ENCODE results near the gene TRIO.

Gene TRIO

DNA sequence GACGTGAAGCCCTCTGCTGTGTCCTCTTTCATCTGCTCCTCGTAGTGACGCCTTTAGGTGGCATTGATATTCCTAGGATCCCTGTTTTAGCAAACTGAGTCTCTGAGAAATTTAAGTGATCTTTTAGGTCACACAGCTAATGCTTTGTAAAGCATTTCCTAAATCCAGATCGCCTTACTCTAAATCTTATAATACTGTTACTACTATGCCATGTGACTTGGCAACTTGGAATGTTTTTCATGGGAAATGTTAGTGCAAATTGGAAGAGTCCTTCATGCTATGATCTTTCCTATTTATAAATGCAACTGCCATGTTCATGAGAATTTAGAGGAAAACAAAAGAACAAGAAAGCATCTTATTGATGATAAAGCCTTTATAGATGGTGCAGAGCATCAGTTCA is 212.2 kb downstream of the TRIO start:
- Histone ChIP-seq H3K27me3 (ENCODE audit: control insufficient read depth in 2 of 2, insufficient read depth in 2 of 2, low read length in 2 of 2) (no peaks in the 10 kb centered on the region), H3K9me3 (ENCODE audit: control insufficient read depth in 2 of 2, low read length in 2 of 2) (no peaks in the 10 kb centered on the region), H3K27ac (ENCODE audit: low read depth in 2 of 2, low read length in 2 of 2) (no peak overlapping the region), H3K4me1 (ENCODE audit: control insufficient read depth in 2 of 2, insufficient read depth in 2 of 2, low read length in 2 of 2) (no peaks in the 10 kb centered on the region), H3K36me3 (ENCODE audit: control insufficient read depth in 2 of 2, insufficient read depth in 2 of 2, low read length in 2 of 2) (peaks cover 28 to 35% of the 10 kb centered on the region in 2 donors), H3K9ac (ENCODE audit: low read depth in 1 of 2, low read length in 2 of 2) (no peak overlapping the region), H3K4me3 (ENCODE audit: low read length in 2 of 2) (no peak overlapping the region)

- no peak overlapping the region for H3K4me3 ChIP-seq (ENCODE audit: low read length in 2 of 2)
- no peak overlapping the region for H3K9ac ChIP-seq (ENCODE audit: low read depth in 1 of 2, low read length in 2 of 2)
- H3K36me3 ChIP-seq (ENCODE audit: control insufficient read depth in 2 of 2, insufficient read depth in 2 of 2, low read length in 2 of 2) = peaks cover 35 to 43% of the 10 kb centered on the region in 2 donors
- H3K4me1 ChIP-seq (ENCODE audit: control insufficient read depth in 2 of 2, insufficient read depth in 2 of 2, low read length in 2 of 2) = no peaks in the 10 kb centered on the region
- no peaks in the 10 kb centered on the region for H3K9me3 ChIP-seq (ENCODE audit: control insufficient read depth in 2 of 2, low read length in 2 of 2)
- no peaks in the 10 kb centered on the region for H3K27me3 ChIP-seq (ENCODE audit: control insufficient read depth in 2 of 2, insufficient read depth in 2 of 2, low read length in 2 of 2)
- H3K27ac ChIP-seq (ENCODE audit: low read depth in 2 of 2, low read length in 2 of 2) = no peak overlapping the region
Measured at GRCh38 chr5:14356305-14356704, 213.2 kb downstream of the TRIO start.

GRCh38 chr5:14357441-14357840 is 214.3 kb downstream of the TRIO start:
- H3K36me3 ChIP-seq (ENCODE audit: control insufficient read depth in 2 of 2, insufficient read depth in 2 of 2, low read length in 2 of 2) = peaks cover 41 to 48% of the 10 kb centered on the region in 2 donors
- H3K4me3 ChIP-seq (ENCODE audit: low read length in 2 of 2) = no peak overlapping the region
- no peaks in the 10 kb centered on the region for H3K27me3 ChIP-seq (ENCODE audit: control insufficient read depth in 2 of 2, insufficient read depth in 2 of 2, low read length in 2 of 2)
- H3K27ac ChIP-seq (ENCODE audit: low read depth in 2 of 2, low read length in 2 of 2) = no peak overlapping the region
- no peak overlapping the region for H3K9ac ChIP-seq (ENCODE audit: low read depth in 1 of 2, low read length in 2 of 2)
- H3K9me3 ChIP-seq (ENCODE audit: control insufficient read depth in 2 of 2, low read length in 2 of 2) = no peaks in the 10 kb centered on the region
- no peaks in the 10 kb centered on the region for H3K4me1 ChIP-seq (ENCODE audit: control insufficient read depth in 2 of 2, insufficient read depth in 2 of 2, low read length in 2 of 2)

DNA sequence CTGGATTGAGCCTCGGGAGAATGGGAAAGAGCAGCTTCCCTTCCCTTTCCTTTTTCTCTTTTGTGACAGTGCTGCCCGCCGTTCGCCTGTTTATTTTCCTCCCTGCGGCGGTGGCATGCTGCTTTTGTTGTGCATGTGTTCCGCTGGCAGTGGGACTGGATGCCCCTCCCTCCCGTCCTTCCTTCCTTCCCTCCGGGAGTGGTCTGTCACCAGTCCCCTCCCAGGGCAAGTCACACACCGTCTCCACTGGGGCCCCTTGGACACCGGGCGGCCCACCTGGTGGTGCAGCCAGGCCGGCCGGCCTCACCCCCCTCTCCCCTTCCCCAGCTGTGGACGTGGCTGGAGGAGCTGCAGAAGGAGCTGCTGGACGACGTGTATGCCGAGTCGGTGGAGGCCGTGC is 214.7 kb downstream of the TRIO start:
- H3K36me3 ChIP-seq (ENCODE audit: control insufficient read depth in 2 of 2, insufficient read depth in 2 of 2, low read length in 2 of 2) = peaks cover 41 to 48% of the 10 kb centered on the region in 2 donors
- no peaks in the 10 kb centered on the region for H3K4me1 ChIP-seq (ENCODE audit: control insufficient read depth in 2 of 2, insufficient read depth in 2 of 2, low read length in 2 of 2)
- H3K9me3 ChIP-seq (ENCODE audit: control insufficient read depth in 2 of 2, low read length in 2 of 2) = no peaks in the 10 kb centered on the region
- H3K27ac ChIP-seq (ENCODE audit: low read depth in 2 of 2, low read length in 2 of 2) = no peak overlapping the region
- no peaks in the 10 kb centered on the region for H3K27me3 ChIP-seq (ENCODE audit: control insufficient read depth in 2 of 2, insufficient read depth in 2 of 2, low read length in 2 of 2)
- no peak overlapping the region for H3K9ac ChIP-seq (ENCODE audit: low read depth in 1 of 2, low read length in 2 of 2)
- H3K4me3 ChIP-seq (ENCODE audit: low read length in 2 of 2) = no peak overlapping the region

GRCh38 chr5:14358536-14358935 is 215.4 kb downstream of the TRIO start:
- H3K9me3 ChIP-seq (ENCODE audit: control insufficient read depth in 2 of 2, low read length in 2 of 2) = no peaks in the 10 kb centered on the region
- no peak overlapping the region for H3K27ac ChIP-seq (ENCODE audit: low read depth in 2 of 2, low read length in 2 of 2)
- peaks cover 43 to 47% of the 10 kb centered on the region in 2 donors for H3K36me3 ChIP-seq (ENCODE audit: control insufficient read depth in 2 of 2, insufficient read depth in 2 of 2, low read length in 2 of 2)
- H3K9ac ChIP-seq (ENCODE audit: low read depth in 1 of 2, low read length in 2 of 2) = no peak overlapping the region
- H3K27me3 ChIP-seq (ENCODE audit: control insufficient read depth in 2 of 2, insufficient read depth in 2 of 2, low read length in 2 of 2) = no peaks in the 10 kb centered on the region
- no peak overlapping the region for H3K4me3 ChIP-seq (ENCODE audit: low read length in 2 of 2)
- H3K4me1 ChIP-seq (ENCODE audit: control insufficient read depth in 2 of 2, insufficient read depth in 2 of 2, low read length in 2 of 2) = no peaks in the 10 kb centered on the region

DNA sequence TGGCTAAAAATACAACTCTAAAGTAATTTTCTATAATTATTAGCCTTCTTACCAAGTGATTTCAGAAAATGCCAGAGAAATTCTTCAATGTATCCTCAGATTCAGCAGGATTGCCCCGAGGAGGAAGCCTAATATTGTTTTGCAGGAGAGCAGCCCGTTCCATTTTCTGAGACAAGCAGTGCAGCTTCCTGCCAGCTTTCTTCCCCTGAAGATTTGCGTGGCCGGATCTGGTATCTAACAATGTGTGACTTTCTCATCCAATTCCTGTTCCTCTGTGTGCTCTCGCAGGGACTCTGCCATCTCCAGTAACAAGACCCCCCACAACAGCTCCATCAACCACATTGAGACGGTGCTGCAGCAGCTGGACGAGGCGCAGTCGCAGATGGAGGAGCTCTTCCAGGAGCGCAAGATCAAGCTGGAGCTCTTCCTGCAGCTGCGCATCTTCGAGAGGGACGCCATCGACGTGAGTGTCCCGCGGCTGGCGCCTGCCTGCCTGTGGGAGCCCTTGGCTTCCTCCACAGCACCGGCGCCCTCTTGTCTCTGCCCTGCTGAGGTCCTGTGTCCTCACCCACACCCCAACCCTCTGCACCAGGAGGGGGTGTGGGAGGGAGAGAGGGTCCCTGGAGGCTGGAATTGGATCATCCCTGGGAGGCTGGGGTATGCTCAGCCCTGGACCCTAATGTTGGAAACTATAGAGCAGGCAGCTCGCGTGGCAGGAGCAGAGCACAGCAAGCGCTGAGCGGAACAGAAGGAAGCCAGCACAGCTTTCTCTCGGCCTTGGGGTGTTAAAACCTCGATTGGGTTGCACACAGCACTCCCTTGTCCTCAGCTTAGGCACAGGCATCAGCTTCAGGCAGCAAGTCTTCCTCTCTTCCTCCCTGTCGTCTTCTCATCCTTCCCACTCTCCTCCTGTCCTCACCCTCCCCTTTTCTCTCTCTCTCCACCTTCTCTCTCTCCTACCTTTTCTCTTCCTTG is 216.2 kb downstream of the TRIO start:
- no peak overlapping the region for H3K4me3 ChIP-seq (ENCODE audit: low read length in 2 of 2)
- no peak overlapping the region for H3K27ac ChIP-seq (ENCODE audit: low read depth in 2 of 2, low read length in 2 of 2)
- H3K27me3 ChIP-seq (ENCODE audit: control insufficient read depth in 2 of 2, insufficient read depth in 2 of 2, low read length in 2 of 2) = no peaks in the 10 kb centered on the region
- H3K9ac ChIP-seq (ENCODE audit: low read depth in 1 of 2, low read length in 2 of 2) = no peak overlapping the region
- no peaks in the 10 kb centered on the region for H3K4me1 ChIP-seq (ENCODE audit: control insufficient read depth in 2 of 2, insufficient read depth in 2 of 2, low read length in 2 of 2)
- H3K36me3 ChIP-seq (ENCODE audit: control insufficient read depth in 2 of 2, insufficient read depth in 2 of 2, low read length in 2 of 2) = peaks cover 50 to 53% of the 10 kb centered on the region in 2 donors
- H3K9me3 ChIP-seq (ENCODE audit: control insufficient read depth in 2 of 2, low read length in 2 of 2) = no peaks in the 10 kb centered on the region

DNA sequence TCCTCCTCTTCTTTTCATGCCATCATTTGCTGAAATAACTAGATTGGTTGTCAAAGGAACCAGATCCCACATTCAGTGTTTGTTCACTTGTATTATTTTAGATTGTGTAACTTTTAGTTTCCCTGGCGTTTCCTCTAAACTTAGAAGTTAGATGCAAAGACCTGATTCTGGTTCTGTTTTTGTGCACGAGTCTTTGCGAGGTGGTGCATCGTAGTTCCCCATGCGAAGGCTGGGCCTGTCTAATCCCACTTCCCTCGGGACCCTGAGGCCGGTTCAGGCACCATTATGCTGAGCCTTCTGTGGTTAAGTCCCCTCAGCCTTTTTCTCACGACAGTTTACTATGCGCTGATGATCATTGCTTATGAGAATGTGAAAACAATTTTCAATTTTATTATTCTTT is 219.3 kb downstream of the TRIO start:
- no peak overlapping the region for H3K9ac ChIP-seq (ENCODE audit: low read depth in 1 of 2, low read length in 2 of 2)
- H3K4me1 ChIP-seq (ENCODE audit: control insufficient read depth in 2 of 2, insufficient read depth in 2 of 2, low read length in 2 of 2) = no peaks in the 10 kb centered on the region
- H3K27me3 ChIP-seq (ENCODE audit: control insufficient read depth in 2 of 2, insufficient read depth in 2 of 2, low read length in 2 of 2) = no peaks in the 10 kb centered on the region
- H3K9me3 ChIP-seq (ENCODE audit: control insufficient read depth in 2 of 2, low read length in 2 of 2) = no peaks in the 10 kb centered on the region
- no peak overlapping the region for H3K27ac ChIP-seq (ENCODE audit: low read depth in 2 of 2, low read length in 2 of 2)
- H3K4me3 ChIP-seq (ENCODE audit: low read length in 2 of 2) = no peak overlapping the region
- H3K36me3 ChIP-seq (ENCODE audit: control insufficient read depth in 2 of 2, insufficient read depth in 2 of 2, low read length in 2 of 2) = peaks cover 63 to 75% of the 10 kb centered on the region in 2 donors

GRCh38 chr5:14364096-14364495 is 221.0 kb downstream of the TRIO start:
- H3K9me3 ChIP-seq (ENCODE audit: control insufficient read depth in 2 of 2, low read length in 2 of 2) = no peaks in the 10 kb centered on the region

GRCh38 chr5:14364576-14365472 is 221.7 kb downstream of the TRIO start:
- Histone ChIP-seq H3K4me1 (ENCODE audit: control insufficient read depth in 2 of 2, insufficient read depth in 2 of 2, low read length in 2 of 2) (no peaks in the 10 kb centered on the region), H3K27ac (ENCODE audit: low read depth in 2 of 2, low read length in 2 of 2) (no peak overlapping the region), H3K4me3 (ENCODE audit: low read length in 2 of 2) (no peak overlapping the region), H3K27me3 (ENCODE audit: control insufficient read depth in 2 of 2, insufficient read depth in 2 of 2, low read length in 2 of 2) (no peaks in the 10 kb centered on the region), H3K9ac (ENCODE audit: low read depth in 1 of 2, low read length in 2 of 2) (no peak overlapping the region), H3K36me3 (ENCODE audit: control insufficient read depth in 2 of 2, insufficient read depth in 2 of 2, low read length in 2 of 2) (peaks cover 68 to 80% of the 10 kb centered on the region in 2 donors), H3K9me3 (ENCODE audit: control insufficient read depth in 2 of 2, low read length in 2 of 2) (no peaks in the 10 kb centered on the region)

More at GRCh38 chr5:14364096-14364495, 221.0 kb downstream of the TRIO start:
- H3K27ac ChIP-seq (ENCODE audit: low read depth in 2 of 2, low read length in 2 of 2) = no peak overlapping the region
- H3K4me3 ChIP-seq (ENCODE audit: low read length in 2 of 2) = no peak overlapping the region
- no peaks in the 10 kb centered on the region for H3K27me3 ChIP-seq (ENCODE audit: control insufficient read depth in 2 of 2, insufficient read depth in 2 of 2, low read length in 2 of 2)
- peaks cover 68 to 80% of the 10 kb centered on the region in 2 donors for H3K36me3 ChIP-seq (ENCODE audit: control insufficient read depth in 2 of 2, insufficient read depth in 2 of 2, low read length in 2 of 2)
- H3K9ac ChIP-seq (ENCODE audit: low read depth in 1 of 2, low read length in 2 of 2) = no peak overlapping the region
- H3K4me1 ChIP-seq (ENCODE audit: control insufficient read depth in 2 of 2, insufficient read depth in 2 of 2, low read length in 2 of 2) = no peaks in the 10 kb centered on the region
